ENCODE data around the gene INHBC.

- TF ChIP-seq EZH2 (IDR thresholded peaks at IDR 0.05) (no peak), CTCF (IDR thresholded peaks at IDR 0.05 in 2 of 3, conservative IDR thresholded peaks at IDR 0.05 in 1 of 3; ENCODE audit: borderline replicate concordance in 1 of 3, insufficient read depth in 1 of 3, low read depth in 2 of 3, low read length in 2 of 3) (no peak), ZFX (IDR thresholded peaks at IDR 0.05) (no peak), SP1 (IDR thresholded peaks at IDR 0.05; ENCODE audit: low read depth) (no peak), TCF7L2 (IDR thresholded peaks at IDR 0.05; ENCODE audit: borderline replicate concordance, extremely low read depth, insufficient read depth, insufficient read length) (no peak), SIN3A (IDR thresholded peaks at IDR 0.05; ENCODE audit: low read depth) (no peak), SRF (IDR thresholded peaks at IDR 0.05; ENCODE audit: low read depth) (no peak), POLR2A (IDR thresholded peaks at IDR 0.05; ENCODE audit: borderline replicate concordance, extremely low read depth, insufficient read depth, insufficient read length) (no peak), POLR2AphosphoS5 (IDR thresholded peaks at IDR 0.05; ENCODE audit: low read depth, low read length) (no peak)
- TF ChIP-seq, protein P1, sequence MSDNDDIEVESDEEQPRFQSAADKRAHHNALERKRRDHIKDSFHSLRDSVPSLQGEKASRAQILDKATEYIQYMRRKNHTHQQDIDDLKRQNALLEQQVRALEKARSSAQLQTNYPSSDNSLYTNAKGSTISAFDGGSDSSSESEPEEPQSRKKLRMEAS (IDR thresholded peaks at IDR 0.05) = no peak
Measured at GRCh38 chr12:57465747-57466505, 31.3 kb downstream of the INHBC start.
